ENCODE results near the gene PLAGL2. TPM values are rescaled to one million over a fixed set of nuclear protein-coding genes. Genes with fewer than 3 reads are reported as not detected.

Gene PLAGL2
- total RNA-seq, 1 donor from 2014 or later = 11.8 TPM

DNA sequence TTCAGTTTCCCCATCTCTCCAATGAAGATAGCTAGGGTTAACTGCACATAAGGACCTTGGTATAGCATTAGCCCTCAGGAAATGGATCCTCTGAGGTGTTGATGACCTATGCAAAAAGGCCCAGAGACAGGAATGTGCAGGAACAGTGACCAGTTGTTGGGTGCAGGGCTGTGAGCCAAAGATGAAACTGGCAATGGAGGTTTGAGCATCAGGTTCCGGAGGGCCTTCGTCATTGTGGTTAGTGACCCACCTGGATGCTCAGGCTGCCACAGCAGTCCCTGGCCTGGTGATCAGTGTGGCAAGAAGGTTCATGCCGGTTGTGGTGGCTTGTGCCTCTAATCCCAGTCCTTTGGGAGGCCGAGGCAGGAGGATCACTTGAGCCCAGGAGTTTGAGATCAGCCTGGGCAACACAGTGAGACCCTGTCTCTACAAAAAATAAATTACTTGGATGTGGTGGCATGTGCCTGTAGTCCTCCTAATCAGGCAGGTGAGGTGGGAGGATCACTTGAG, 54.3 kb downstream of the PLAGL2 start:
- no peak overlapping the region for H3K27ac Mint-ChIP-seq (ENCODE audit: unreplicated experiment)

DNA sequence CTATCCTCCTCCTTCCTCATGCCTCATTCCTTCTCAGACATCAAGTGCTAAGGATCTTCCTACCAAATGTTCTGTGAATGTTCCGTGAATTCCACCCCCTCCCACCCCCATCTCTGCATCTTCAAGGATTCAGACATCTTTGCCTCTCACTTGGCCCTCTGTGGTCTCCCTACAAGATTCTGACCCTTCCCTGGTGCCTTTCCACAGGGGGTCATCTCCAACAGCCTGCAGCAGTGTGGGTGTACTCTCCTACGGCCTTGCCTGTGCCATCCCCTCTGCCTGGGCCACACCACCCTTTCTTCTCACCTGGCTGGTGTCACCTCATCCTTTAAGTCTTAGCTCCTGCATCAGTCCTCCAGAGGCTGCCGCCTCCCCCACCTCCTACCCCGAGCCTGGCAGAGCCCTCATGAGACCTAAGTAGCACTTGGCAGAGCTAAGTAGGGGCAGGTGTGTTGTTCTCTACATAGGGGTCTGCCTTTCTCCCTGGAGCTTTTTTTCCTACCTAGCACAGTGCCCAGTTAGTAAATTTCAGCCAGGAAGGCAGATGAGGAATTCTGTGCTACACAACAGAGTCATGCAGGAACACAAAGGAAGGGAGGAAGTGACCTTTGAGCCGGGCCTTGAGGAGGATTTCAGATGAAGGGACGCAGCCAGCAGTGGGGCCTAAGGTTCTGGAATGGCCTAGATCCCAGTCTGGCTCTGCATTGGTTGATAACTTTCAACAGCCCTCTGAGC, 55.0 kb downstream of the PLAGL2 start:
- no peak overlapping the region for H3K4me3 Mint-ChIP-seq (ENCODE audit: unreplicated experiment)

More for the DNA sequence above, 54.3 kb downstream of the PLAGL2 start:
- no peaks in the 10 kb centered on the region for H3K9me3 Mint-ChIP-seq (ENCODE audit: unreplicated experiment)
- no peaks in the 10 kb centered on the region for H3K27me3 Mint-ChIP-seq (ENCODE audit: unreplicated experiment)
- no peak for DNase-seq (ENCODE audit: extremely low spot score, unreplicated experiment)
- no peak overlapping the region for H3K4me3 Mint-ChIP-seq (ENCODE audit: unreplicated experiment)
- TF ChIP-seq, protein P1, sequence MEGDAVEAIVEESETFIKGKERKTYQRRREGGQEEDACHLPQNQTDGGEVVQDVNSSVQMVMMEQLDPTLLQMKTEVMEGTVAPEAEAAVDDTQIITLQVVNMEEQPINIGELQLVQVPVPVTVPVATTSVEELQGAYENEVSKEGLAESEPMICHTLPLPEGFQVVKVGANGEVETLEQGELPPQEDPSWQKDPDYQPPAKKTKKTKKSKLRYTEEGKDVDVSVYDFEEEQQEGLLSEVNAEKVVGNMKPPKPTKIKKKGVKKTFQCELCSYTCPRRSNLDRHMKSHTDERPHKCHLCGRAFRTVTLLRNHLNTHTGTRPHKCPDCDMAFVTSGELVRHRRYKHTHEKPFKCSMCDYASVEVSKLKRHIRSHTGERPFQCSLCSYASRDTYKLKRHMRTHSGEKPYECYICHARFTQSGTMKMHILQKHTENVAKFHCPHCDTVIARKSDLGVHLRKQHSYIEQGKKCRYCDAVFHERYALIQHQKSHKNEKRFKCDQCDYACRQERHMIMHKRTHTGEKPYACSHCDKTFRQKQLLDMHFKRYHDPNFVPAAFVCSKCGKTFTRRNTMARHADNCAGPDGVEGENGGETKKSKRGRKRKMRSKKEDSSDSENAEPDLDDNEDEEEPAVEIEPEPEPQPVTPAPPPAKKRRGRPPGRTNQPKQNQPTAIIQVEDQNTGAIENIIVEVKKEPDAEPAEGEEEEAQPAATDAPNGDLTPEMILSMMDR (IDR thresholded peaks at IDR 0.05) = no peak
- peaks cover 3% of the 10 kb centered on the region for H3K4me1 Mint-ChIP-seq (ENCODE audit: unreplicated experiment)
- H3K36me3 Mint-ChIP-seq (ENCODE audit: unreplicated experiment) = peaks cover 41% of the 10 kb centered on the region

DNA sequence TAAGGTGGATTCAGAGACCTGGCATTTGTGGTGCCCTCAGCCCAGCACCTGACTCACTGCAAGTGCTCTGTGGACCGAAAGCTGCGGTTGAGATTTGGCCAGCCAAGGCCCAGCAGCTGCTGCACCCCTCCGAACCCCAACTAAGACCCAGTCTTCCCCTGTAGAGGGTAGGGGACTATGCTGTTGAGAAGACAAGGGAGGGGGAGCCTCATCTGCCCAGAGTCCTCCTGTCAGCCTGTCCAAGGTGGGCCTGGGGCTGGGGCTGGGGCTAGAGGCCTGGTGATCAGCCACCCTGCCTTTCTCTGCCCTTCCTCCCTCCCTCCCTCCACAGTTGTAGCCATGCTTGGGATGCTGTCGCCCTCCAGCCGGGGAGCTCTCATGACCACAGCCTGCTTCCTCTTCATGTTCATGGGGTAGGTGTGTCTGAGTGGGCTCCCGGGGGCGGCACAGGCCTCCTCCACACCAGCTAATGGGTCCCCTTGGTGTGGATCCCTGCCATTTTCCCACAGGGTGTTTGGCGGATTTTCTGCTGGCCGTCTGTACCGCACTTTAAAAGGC, 57.2 kb downstream of the PLAGL2 start:
- no peaks in the 10 kb centered on the region for H3K9me3 Mint-ChIP-seq (ENCODE audit: unreplicated experiment)
- peaks cover 47% of the 10 kb centered on the region for H3K36me3 Mint-ChIP-seq (ENCODE audit: unreplicated experiment)
- TF ChIP-seq, protein P1 (IDR thresholded peaks at IDR 0.05) = no peak
- no peak overlapping the region for H3K4me3 Mint-ChIP-seq (ENCODE audit: unreplicated experiment)
- H3K27me3 Mint-ChIP-seq (ENCODE audit: unreplicated experiment) = no peaks in the 10 kb centered on the region
- H3K27ac Mint-ChIP-seq (ENCODE audit: unreplicated experiment) = no peak overlapping the region
- peaks cover 3% of the 10 kb centered on the region for H3K4me1 Mint-ChIP-seq (ENCODE audit: unreplicated experiment)
- no peak for DNase-seq (ENCODE audit: extremely low spot score, unreplicated experiment)

More for the DNA sequence above, 55.0 kb downstream of the PLAGL2 start:
- Mint-ChIP-seq H3K9me3 (ENCODE audit: unreplicated experiment) (no peaks in the 10 kb centered on the region), H3K36me3 (ENCODE audit: unreplicated experiment) (peaks cover 35% of the 10 kb centered on the region), H3K27me3 (ENCODE audit: unreplicated experiment) (no peaks in the 10 kb centered on the region), H3K4me1 (ENCODE audit: unreplicated experiment) (peaks cover 3% of the 10 kb centered on the region), H3K27ac (ENCODE audit: unreplicated experiment) (no peak overlapping the region)
- TF ChIP-seq, protein P1 (IDR thresholded peaks at IDR 0.05) = no peak
- DNase-seq (ENCODE audit: extremely low spot score, unreplicated experiment) = no peak

DNA sequence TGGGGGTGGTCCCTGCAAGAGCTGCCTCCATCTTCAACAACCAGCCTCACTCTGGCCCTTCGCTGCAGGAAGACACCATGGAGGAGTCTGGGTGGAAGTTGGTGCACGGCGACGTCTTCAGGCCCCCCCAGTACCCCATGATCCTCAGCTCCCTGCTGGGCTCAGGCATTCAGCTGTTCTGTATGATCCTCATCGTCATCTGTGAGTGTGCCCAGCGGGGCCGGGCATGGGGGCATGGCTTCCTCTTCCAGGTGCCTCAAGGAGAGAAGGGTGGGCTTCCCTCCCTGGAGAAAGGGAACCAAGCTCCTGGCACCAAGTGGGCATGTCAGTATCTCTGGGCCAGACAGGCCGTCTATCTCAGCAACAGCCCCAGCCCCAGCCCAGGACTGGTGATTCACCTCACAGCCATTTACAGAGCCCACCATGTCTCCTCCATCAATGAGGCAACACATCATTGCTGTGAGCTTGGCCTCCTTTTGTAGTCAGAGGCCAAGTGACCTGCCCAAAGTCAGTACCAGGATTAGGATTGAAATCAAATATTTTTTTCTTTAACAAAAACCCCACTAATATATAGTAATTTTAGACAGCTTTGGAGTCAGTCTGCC, 57.9 kb downstream of the PLAGL2 start:
- no peak overlapping the region for H3K27ac Mint-ChIP-seq (ENCODE audit: unreplicated experiment)
- peaks cover 50% of the 10 kb centered on the region for H3K36me3 Mint-ChIP-seq (ENCODE audit: unreplicated experiment)
- no peak for DNase-seq (ENCODE audit: extremely low spot score, unreplicated experiment)
- H3K4me1 Mint-ChIP-seq (ENCODE audit: unreplicated experiment) = no peaks in the 10 kb centered on the region
- TF ChIP-seq, protein P1 (IDR thresholded peaks at IDR 0.05) = no peak
- no peak overlapping the region for H3K4me3 Mint-ChIP-seq (ENCODE audit: unreplicated experiment)
- no peaks in the 10 kb centered on the region for H3K9me3 Mint-ChIP-seq (ENCODE audit: unreplicated experiment)
- no peaks in the 10 kb centered on the region for H3K27me3 Mint-ChIP-seq (ENCODE audit: unreplicated experiment)
